Measurements from ENCODE around the gene PAX6. TPM values are rescaled to one million over a fixed set of nuclear protein-coding genes. Genes with fewer than 3 reads are reported as not detected.
A peak's percentile ranks its signal among the peaks of the same experiment; 100 is the strongest.

The PAX6 gene
- polyA plus RNA-seq, 4 donors = 0.88 to 3.8 (median 1.1) TPM

DNA sequence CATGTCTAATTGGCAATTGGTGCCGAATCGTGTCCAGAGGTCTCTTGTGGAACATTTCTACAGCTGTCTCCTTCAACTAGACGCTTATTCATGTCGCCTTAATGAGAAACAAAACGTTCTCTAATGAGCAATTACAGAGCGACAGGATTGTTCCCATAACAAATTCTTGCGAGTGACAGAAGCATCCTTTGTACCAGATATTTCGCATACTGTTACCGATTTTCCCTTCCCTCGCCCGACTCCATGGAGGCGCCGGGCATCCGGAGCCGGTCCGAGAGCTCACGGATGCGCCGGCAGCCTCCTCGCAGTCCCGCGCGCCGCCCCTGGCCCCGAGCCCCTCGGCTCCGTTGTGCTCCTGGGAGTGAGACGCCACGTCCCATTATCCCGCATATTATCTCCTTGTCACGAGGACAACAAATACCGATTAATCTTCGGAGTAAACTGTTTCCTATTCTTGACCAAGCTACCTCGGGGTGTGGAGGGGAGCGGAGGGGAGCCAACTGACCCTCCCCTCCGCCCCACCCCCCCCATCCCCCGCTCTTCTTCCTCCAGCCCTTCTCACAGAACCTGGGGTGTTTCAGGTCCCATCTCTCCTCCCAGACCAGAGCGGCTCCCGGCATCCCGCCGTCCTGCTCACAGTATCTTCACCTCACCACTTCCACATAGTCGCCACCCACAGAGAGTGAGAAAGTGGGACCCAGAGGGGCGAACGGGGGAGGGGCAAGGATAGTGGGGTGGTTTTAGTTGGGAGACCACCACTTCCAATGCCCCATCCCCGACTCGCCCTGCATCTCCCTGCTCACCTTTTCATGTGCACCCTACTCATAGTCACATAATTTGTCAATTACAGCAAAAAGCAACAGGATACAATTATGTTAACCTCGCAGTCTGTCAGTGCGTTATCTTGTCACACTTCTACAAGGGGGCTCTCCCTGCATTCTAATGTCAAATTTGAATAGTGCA, 11.4 kb downstream of the PAX6 start:
- FAIRE-seq (no peak), DNase-seq (peak in 1 of 2 donors; percentile 20)
- Histone ChIP-seq H3K27ac (ENCODE audit: low read depth in 1 of 3, low read length in 2 of 3) (no peak overlapping the region), H3K4me3 (ENCODE audit: low read depth in 1 of 3, low read length in 3 of 3) (no peak overlapping the region), H3K27me3 (ENCODE audit: control insufficient read depth in 3 of 3, insufficient read depth in 3 of 3, low read length in 3 of 3) (peaks cover 11 to 88% (median 60%) of the 10 kb centered on the region in 3 donors), H3K4me1 (ENCODE audit: control insufficient read depth in 3 of 3, insufficient read depth in 2 of 3, low read depth in 1 of 3, low read length in 2 of 3) (peaks cover 0 to 15% (median 3%) of the 10 kb centered on the region in 3 donors), H3K9me3 (ENCODE audit: control insufficient read depth in 2 of 2, insufficient read depth in 1 of 2, low read depth in 1 of 2, low read length in 1 of 2) (peaks cover 0 to 5% of the 10 kb centered on the region in 2 donors), H3K36me3 (ENCODE audit: control insufficient read depth in 3 of 3, insufficient read depth in 2 of 3, low read depth in 1 of 3, low read length in 3 of 3) (no peaks in the 10 kb centered on the region)
- 5 to 13% (median 12%) methylated on average over 47 to 48 of the region's 48 CpGs for WGBS, 3 donors

DNA sequence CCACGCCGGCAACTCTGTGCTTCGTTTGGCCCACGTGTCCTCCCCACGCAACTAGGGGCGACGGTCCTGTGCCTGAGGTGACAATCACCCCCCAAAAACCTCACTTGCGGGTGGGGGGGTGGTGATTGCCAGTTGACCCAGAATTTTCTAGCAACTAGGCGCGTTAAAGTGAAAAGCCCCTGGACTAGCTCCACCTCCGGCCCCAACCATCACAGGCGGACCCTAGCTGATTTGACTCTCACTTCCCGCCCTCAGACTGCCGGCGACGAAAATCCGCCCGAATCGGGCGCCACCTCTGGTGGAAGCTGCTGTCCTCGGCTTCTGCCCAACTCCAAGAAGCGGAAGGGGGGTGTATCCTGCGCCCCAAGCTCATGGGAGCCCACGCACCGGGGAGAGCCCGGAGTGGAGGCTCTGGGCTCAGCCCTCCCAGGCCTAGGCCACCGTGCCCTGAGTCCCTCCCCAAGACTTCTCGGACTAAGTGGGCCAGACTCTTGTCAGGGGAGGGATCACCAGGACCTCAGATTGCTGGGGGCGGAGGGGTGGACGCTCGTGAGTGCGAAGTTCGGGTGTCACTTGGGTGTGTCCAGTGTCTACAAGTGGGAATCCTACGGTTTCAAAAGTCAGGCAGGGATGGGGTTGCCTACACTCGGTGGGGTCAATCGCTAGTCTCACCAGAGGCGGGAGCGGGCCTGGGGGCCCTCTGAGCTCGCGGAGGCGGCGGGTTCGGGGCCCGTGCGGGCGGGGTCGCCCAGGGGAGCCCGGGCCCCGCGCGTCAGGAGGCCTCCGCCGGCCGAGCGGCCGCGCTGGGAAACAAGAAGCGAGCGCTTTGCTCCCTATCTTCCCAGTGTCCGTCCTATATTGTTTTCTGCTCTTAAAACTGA, 12.3 kb downstream of the PAX6 start:
- Histone ChIP-seq H3K36me3 (ENCODE audit: control insufficient read depth in 3 of 3, insufficient read depth in 2 of 3, low read depth in 1 of 3, low read length in 3 of 3) (no peaks in the 10 kb centered on the region), H3K27me3 (ENCODE audit: control insufficient read depth in 3 of 3, insufficient read depth in 3 of 3, low read length in 3 of 3) (peaks cover 11 to 86% (median 60%) of the 10 kb centered on the region in 3 donors), H3K4me3 (ENCODE audit: low read depth in 1 of 3, low read length in 3 of 3) (no peak overlapping the region), H3K4me1 (ENCODE audit: control insufficient read depth in 3 of 3, insufficient read depth in 2 of 3, low read depth in 1 of 3, low read length in 2 of 3) (peaks cover 0 to 9% (median 3%) of the 10 kb centered on the region in 3 donors), H3K9me3 (ENCODE audit: control insufficient read depth in 2 of 2, insufficient read depth in 1 of 2, low read depth in 1 of 2, low read length in 1 of 2) (peaks cover 0 to 5% of the 10 kb centered on the region in 2 donors), H3K27ac (ENCODE audit: low read depth in 1 of 3, low read length in 2 of 3) (no peak overlapping the region)
- FAIRE-seq = no peak
- DNase-seq = peak in 1 of 2 donors; percentile 32
- WGBS, 3 donors = 3 to 9% (median 9%) methylated on average over 58 to 60 of the region's 60 CpGs

DNA sequence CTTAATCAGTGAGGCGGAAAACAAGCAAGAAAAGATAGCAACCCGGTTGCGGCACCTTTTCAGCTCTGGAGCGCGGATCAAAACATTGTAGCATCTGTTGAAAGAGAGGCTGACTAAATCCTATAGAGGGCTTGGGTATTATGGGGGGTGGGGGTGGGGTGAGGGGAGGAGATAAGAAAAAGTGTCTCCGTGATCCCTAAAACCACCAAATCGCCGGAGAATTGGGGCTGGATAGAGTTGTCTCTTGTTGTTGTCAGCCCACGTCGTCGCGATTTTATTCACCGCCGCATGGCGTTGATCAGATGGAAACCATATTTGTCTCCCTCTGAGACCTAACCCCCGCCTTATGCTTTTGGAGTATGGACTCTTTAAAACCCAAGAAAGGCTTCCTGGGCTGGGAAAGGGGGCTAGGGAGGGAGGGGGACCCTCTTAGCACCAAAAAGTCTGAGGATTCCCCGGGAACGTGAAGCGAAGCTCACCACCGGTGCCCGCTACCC, 13.0 kb downstream of the PAX6 start:
- peaks cover 11 to 81% (median 54%) of the 10 kb centered on the region in 3 donors for H3K27me3 ChIP-seq (ENCODE audit: control insufficient read depth in 3 of 3, insufficient read depth in 3 of 3, low read length in 3 of 3)
- no peaks in the 10 kb centered on the region for H3K36me3 ChIP-seq (ENCODE audit: control insufficient read depth in 3 of 3, insufficient read depth in 2 of 3, low read depth in 1 of 3, low read length in 3 of 3)
- no peak overlapping the region for H3K27ac ChIP-seq (ENCODE audit: low read depth in 1 of 3, low read length in 2 of 3)
- DNase-seq (no peak), FAIRE-seq (no peak)
- peaks cover 0 to 9% (median 3%) of the 10 kb centered on the region in 3 donors for H3K4me1 ChIP-seq (ENCODE audit: control insufficient read depth in 3 of 3, insufficient read depth in 2 of 3, low read depth in 1 of 3, low read length in 2 of 3)
- 7 to 12% (median 11%) methylated on average over 21 of the region's 21 CpGs for WGBS, 3 donors
- H3K9me3 ChIP-seq (ENCODE audit: control insufficient read depth in 2 of 2, insufficient read depth in 1 of 2, low read depth in 1 of 2, low read length in 1 of 2) = peaks cover 0 to 5% of the 10 kb centered on the region in 2 donors
- H3K4me3 ChIP-seq (ENCODE audit: low read depth in 1 of 3, low read length in 3 of 3) = no peak overlapping the region

DNA sequence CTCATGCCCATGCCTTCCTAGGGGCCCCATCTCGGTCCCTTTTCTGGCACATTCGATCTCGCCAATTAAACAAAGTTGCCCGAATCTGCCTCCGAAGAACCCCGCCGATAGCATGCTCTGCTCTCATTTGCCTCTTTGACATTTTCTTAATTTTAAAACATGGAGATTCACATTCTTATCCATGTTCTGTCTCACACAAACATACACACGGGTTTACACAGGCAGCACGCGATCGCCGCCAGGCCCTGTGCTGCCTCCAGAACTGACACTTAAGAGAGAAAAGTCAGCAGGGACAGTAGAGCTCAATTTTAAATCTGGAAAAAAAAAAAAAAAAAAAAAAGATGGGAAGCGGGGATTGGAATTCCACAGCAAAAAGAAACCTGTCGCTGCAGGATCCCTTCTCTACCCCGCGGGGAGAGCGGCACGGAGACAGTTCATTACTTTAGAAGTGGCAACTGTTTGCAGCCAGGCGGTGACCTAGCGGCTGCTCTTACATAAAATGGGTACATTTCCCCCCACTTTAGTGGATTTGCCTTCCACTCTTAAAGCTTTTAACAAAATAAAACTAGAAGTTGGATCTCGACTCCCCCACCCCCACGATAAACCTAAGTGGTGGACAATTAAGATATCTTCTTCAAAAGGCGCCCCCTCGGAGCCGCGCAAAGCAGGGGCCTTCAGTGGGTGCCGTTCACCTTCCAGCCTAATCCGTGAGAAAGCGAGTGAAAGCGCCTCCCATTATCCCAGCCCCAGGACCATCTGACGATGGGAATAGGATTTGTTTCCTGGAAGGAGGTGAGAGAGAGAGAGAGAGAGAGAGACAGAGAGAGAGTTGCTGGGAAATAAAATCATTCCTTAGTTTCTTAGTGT, 13.7 kb downstream of the PAX6 start:
- peaks cover 0 to 5% of the 10 kb centered on the region in 2 donors for H3K9me3 ChIP-seq (ENCODE audit: control insufficient read depth in 2 of 2, insufficient read depth in 1 of 2, low read depth in 1 of 2, low read length in 1 of 2)
- no peak overlapping the region for H3K4me3 ChIP-seq (ENCODE audit: low read depth in 1 of 3, low read length in 3 of 3)
- DNase-seq (peak in 1 of 2 donors; percentile 11), FAIRE-seq (no peak)
- no peaks in the 10 kb centered on the region for H3K36me3 ChIP-seq (ENCODE audit: control insufficient read depth in 3 of 3, insufficient read depth in 2 of 3, low read depth in 1 of 3, low read length in 3 of 3)
- H3K27me3 ChIP-seq (ENCODE audit: control insufficient read depth in 3 of 3, insufficient read depth in 3 of 3, low read length in 3 of 3) = peaks cover 11 to 77% (median 50%) of the 10 kb centered on the region in 3 donors
- no peak overlapping the region for H3K27ac ChIP-seq (ENCODE audit: low read depth in 1 of 3, low read length in 2 of 3)
- peaks cover 0 to 9% (median 3%) of the 10 kb centered on the region in 3 donors for H3K4me1 ChIP-seq (ENCODE audit: control insufficient read depth in 3 of 3, insufficient read depth in 2 of 3, low read depth in 1 of 3, low read length in 2 of 3)
- WGBS, 3 donors = 11 to 15% (median 12%) methylated on average over 31 of the region's 31 CpGs

DNA sequence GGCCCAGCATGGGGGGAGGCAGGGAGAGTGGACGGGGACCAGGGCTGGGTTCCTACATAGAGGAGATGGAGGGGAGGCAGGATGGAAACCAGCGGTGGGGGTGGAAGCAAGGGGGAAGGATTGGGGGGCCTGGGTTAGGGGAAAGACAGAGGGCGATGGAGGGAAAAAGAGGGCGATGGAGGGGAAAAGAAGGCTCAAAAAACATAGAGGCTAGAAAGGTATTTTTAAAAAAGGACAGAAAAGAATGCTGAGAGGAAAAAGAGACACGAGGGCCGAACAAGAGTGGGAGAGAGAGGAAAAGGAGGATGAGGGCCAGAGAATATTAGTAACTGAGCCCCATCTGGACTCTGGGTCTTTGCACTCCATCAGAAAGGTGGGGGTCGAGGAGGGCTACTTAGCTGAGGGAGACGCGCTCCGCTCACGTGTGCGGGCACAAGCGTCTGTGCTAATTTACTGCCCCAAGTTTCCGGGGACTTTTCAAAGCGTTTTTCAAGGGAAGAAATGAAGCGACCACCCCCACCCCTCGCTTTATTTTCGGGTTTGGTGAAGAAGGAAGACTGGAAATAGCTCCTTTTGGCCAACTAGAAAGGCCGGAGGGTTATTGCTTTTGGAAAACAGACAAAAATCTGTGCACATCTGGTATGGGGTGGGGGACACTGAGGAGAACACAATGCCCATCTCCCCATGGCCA, 14.5 kb downstream of the PAX6 start:
- Histone ChIP-seq H3K27me3 (ENCODE audit: control insufficient read depth in 3 of 3, insufficient read depth in 3 of 3, low read length in 3 of 3) (peaks cover 11 to 75% (median 50%) of the 10 kb centered on the region in 3 donors), H3K27ac (ENCODE audit: low read depth in 1 of 3, low read length in 2 of 3) (no peak overlapping the region), H3K4me1 (ENCODE audit: control insufficient read depth in 3 of 3, insufficient read depth in 2 of 3, low read depth in 1 of 3, low read length in 2 of 3) (peaks cover 0 to 9% (median 3%) of the 10 kb centered on the region in 3 donors), H3K9me3 (ENCODE audit: control insufficient read depth in 2 of 2, insufficient read depth in 1 of 2, low read depth in 1 of 2, low read length in 1 of 2) (peaks cover 0 to 5% of the 10 kb centered on the region in 2 donors), H3K4me3 (ENCODE audit: low read depth in 1 of 3, low read length in 3 of 3) (no peak overlapping the region), H3K36me3 (ENCODE audit: control insufficient read depth in 3 of 3, insufficient read depth in 2 of 3, low read depth in 1 of 3, low read length in 3 of 3) (no peaks in the 10 kb centered on the region)
- no peak for DNase-seq
- WGBS, 3 donors = 12 to 19% (median 14%) methylated on average over 19 of the region's 19 CpGs
- FAIRE-seq = no peak

DNA sequence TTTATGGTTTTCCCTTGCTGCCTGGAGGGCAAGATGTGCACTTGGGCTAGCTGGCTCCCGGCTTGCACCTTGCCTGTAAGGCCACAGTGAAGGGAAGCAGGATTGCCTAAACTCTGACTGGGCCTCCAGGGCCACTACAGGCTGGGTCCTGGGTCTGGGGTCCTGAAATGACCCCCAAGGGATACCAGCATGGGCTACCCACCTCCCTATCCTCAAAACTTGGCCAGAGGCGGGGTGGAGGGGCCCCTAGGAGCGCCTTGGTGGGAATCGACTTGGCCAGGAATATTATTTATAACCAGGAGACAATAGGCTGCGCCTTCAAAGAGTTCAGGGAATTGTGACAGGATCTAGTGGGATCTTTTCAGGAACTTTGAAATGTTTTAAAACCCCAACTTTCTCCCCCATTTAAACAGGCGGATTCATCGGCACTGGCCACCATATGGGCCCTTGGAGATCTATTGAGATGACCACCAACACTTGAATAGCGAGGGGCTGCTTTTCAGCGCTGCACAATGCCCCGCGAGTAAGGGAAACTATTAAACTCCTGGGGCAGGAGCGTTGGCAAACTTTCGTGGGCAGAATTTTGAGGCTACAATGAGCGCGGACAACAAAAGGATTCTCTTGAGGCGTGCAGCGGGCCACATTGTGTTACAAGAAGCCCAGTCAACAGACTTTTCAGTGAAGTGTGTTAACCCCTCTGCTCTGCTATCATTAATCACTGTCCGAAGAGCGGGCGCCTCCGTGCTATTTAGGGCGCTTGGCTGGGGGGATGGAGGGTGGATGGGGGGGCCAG, 15.2 kb downstream of the PAX6 start:
- Histone ChIP-seq H3K4me3 (ENCODE audit: low read depth in 1 of 3, low read length in 3 of 3) (no peak overlapping the region), H3K27ac (ENCODE audit: low read depth in 1 of 3, low read length in 2 of 3) (no peak overlapping the region), H3K4me1 (ENCODE audit: control insufficient read depth in 3 of 3, insufficient read depth in 2 of 3, low read depth in 1 of 3, low read length in 2 of 3) (peaks cover 0 to 9% (median 3%) of the 10 kb centered on the region in 3 donors), H3K36me3 (ENCODE audit: control insufficient read depth in 3 of 3, insufficient read depth in 2 of 3, low read depth in 1 of 3, low read length in 3 of 3) (no peaks in the 10 kb centered on the region), H3K9me3 (ENCODE audit: control insufficient read depth in 2 of 2, insufficient read depth in 1 of 2, low read depth in 1 of 2, low read length in 1 of 2) (peaks cover 0 to 5% of the 10 kb centered on the region in 2 donors), H3K27me3 (ENCODE audit: control insufficient read depth in 3 of 3, insufficient read depth in 3 of 3, low read length in 3 of 3) (peaks cover 11 to 68% (median 44%) of the 10 kb centered on the region in 3 donors)
- DNase-seq = no peak
- no peak for FAIRE-seq
- WGBS, 3 donors = 44 to 51% (median 51%) methylated on average over 22 of the region's 22 CpGs

DNA sequence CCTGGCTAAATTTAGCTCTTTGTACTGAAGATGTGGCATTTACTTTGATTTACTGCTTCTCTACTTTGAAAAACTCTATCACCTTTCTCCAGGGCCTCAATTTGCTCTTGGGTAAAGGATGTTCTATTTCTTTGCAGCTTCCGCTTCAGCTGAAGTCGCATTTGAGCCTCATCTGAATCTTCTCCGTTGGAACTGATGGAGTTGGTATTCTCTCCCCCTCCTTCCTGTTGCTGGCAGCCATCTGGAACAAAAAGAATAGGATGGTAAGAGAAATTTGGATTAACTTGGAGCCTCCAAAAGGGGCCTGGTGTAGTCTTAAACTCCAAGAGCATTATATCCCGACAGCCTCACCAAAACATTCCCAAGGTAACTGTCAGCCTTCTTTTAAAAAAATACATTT, 16.6 kb downstream of the PAX6 start:
- H3K9me3 ChIP-seq (ENCODE audit: control insufficient read depth in 2 of 2, insufficient read depth in 1 of 2, low read depth in 1 of 2, low read length in 1 of 2) = peaks cover 0 to 2% of the 10 kb centered on the region in 2 donors
- no peak overlapping the region for H3K27ac ChIP-seq (ENCODE audit: low read depth in 1 of 3, low read length in 2 of 3)
- no peaks in the 10 kb centered on the region for H3K36me3 ChIP-seq (ENCODE audit: control insufficient read depth in 3 of 3, insufficient read depth in 2 of 3, low read depth in 1 of 3, low read length in 3 of 3)
- H3K4me1 ChIP-seq (ENCODE audit: control insufficient read depth in 3 of 3, insufficient read depth in 2 of 3, low read depth in 1 of 3, low read length in 2 of 3) = peaks cover 0 to 9% (median 1%) of the 10 kb centered on the region in 3 donors
- 72 to 79% (median 73%) methylated on average over 4 of the region's 4 CpGs for WGBS, 3 donors
- H3K27me3 ChIP-seq (ENCODE audit: control insufficient read depth in 3 of 3, insufficient read depth in 3 of 3, low read length in 3 of 3) = peaks cover 7 to 54% (median 34%) of the 10 kb centered on the region in 3 donors
- no peak for DNase-seq
- no peak overlapping the region for H3K4me3 ChIP-seq (ENCODE audit: low read depth in 1 of 3, low read length in 3 of 3)
- FAIRE-seq = no peak
